ENCODE data around the gene DPP7.
"Not testable (repeated sequence)": the region's sequence is repeated elsewhere in the genome, so short reads cannot be mapped to it uniquely, and the experiment has no call there.

DPP7 gene

DNA sequence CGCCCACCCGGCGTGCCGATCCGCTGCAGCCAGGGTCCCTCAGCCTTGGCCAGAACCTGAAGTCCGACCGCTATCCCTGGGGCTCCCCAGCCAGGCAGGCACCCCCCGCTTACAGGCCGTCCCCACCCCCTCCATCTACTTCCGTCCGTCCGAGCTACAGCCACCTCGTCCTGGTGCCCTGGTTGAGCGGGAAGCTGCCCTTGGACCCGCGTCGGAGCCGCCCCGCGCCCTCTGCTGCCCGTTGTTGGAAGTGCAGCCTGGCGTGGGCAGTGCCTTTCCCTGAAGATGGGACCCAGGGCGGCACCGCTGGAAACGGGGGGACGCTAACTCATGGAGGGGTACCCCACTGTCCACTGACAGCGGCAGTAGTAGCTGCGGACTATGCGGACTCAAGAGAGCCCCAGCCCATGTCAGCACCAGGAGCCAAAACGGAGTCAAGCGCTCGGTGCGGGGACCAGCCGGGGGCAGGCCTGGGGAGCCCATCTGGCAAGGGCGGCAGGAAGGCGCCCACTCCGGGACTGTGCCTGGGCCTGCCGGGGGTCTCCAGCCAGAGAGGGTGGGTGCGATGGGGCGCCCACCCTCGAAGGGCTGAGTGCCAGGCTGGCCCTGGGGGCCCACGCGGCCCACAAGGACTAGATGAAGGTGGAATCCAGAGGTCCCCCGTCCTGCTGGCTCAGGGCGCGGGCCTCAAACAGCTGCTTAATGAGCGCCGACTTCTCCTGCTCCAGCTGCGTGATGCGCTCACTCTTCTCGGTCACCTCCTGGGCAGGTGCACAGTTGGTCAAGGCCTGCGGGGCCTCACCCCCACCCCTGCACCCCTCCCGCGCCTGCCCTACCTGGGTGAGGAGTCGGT lies 50.3 kb downstream of the DPP7 start:
- peaks cover 0 to 26% (median 4%) of the 10 kb centered on the region in 4 experiments for H3K36me3 ChIP-seq (ENCODE audit: control insufficient read depth in 4 of 4, insufficient read depth in 4 of 4, low read length in 3 of 4)
- ChIA-PET CTCF (interaction anchor here (1.0 to 8.9 kb wide), 13 partner anchors 6 to 278 kb away, joined by 3 to 76 read pairs (median 4); no protein-coding TSS in a partner anchor), POLR2A (interaction anchor here (0.6 to 0.8 kb wide), 2 partner anchors 29 to 98 kb away, joined by 3 read pairs; no protein-coding TSS in a partner anchor)
- no peaks in the 10 kb centered on the region for H3K9me3 ChIP-seq (ENCODE audit: control extremely low read depth in 1 of 5, control insufficient read depth in 4 of 5, insufficient read depth in 2 of 5, low read depth in 1 of 5, low read length in 4 of 5)
- WGBS (ENCODE audit: insufficient coverage) = 56% methylated on average over 51 of the region's 55 CpGs
- no peak overlapping the region for H3K27ac ChIP-seq (ENCODE audit: insufficient read depth in 1 of 2, low read depth in 1 of 2, low read length in 2 of 2, poor library complexity in 1 of 2, severe bottlenecking in 2 of 2)
- H3K27me3 ChIP-seq (replicated peaks in 2 of 5; ENCODE audit: control insufficient read depth in 4 of 5, insufficient read depth in 5 of 5, low read length in 4 of 5) = no peaks in the 10 kb centered on the region
- DNase-seq = peak; percentile 27 to 51 (median 38)
- no peak overlapping the region for H3K4me3 ChIP-seq (ENCODE audit: control insufficient read depth in 1 of 7, extremely low read depth in 1 of 7, insufficient read depth in 4 of 7, low read depth in 2 of 7, low read length in 6 of 7)
- peaks cover 0 to 22% (median 8%) of the 10 kb centered on the region in 4 experiments for H3K4me1 ChIP-seq (ENCODE audit: control extremely low read depth in 1 of 4, control insufficient read depth in 4 of 4, insufficient read depth in 4 of 4, low read length in 3 of 4)

DNA sequence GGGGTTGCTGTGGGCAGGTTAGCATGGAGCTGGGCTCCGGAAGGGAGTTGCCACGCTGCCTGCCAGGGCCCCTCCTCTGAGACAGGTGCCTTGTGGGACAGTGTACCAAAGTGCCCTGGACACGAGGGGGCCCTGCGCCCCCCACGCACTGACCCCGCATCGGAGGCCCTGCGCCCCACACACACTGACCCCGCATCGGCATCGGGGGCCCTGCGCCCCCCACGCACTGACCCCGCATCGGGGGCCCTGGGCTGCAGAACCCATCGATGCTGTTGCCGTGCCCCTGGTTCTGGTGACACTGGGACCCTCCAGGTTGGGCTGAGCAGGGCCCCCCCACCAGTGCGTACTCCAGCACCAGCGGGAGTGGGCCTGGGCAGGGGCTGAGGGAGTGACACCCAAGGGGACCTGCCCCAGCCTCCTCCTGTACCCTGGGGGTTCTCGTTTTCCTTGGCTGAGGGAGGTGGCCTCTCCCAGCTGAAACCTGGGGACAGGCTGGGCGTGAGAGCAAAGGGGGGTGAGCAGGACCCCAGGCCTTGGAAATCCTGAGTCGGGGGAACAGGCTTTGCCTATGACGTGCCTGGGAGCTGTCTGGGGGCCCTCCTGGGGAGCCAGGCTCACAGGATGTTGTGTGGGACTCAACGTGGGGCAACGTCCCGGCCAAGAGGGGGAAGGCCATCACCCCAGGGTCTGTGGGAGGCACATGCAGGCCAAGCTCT lies 51.1 kb downstream of the DPP7 start:
- DNase-seq = no peak
- WGBS (ENCODE audit: insufficient coverage) = 89% methylated on average over 25 of the region's 26 CpGs
- POLR2A ChIA-PET = interaction anchor here (0.8 kb wide), 1 partner anchor 28 kb away, joined by 3 read pairs; no protein-coding TSS in a partner anchor

DNA sequence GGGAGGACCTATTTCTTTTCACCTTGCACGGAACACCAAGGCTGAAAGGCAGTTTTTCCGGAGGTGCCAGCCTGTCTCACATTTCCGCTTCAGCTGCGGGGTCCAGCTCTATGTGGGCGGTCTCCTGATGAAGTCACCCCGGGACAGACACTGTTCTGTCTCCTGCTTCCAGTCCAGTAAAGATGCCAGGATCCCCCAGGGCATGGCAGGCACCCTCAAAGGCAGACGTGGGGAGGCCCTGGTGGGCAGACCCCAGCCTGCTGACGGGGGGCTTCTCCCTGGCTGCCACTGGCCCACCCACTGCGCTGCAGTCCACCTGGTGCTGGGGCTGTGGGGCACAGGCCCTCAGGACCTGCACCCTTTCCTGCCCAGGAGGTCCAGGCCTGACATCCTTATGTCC lies 51.7 kb downstream of the DPP7 start:
- H3K27me3 ChIP-seq (replicated peaks in 2 of 5; ENCODE audit: control insufficient read depth in 4 of 5, insufficient read depth in 5 of 5, low read length in 4 of 5); H3K4me3 ChIP-seq (ENCODE audit: control insufficient read depth in 1 of 7, extremely low read depth in 1 of 7, insufficient read depth in 4 of 7, low read depth in 2 of 7, low read length in 6 of 7); H3K27ac ChIP-seq (ENCODE audit: insufficient read depth in 1 of 2, low read depth in 1 of 2, low read length in 2 of 2, poor library complexity in 1 of 2, severe bottlenecking in 2 of 2); H3K9me3 ChIP-seq (ENCODE audit: control extremely low read depth in 1 of 5, control insufficient read depth in 4 of 5, insufficient read depth in 2 of 5, low read depth in 1 of 5, low read length in 4 of 5); POLR2A ChIA-PET; DNase-seq; CTCF ChIA-PET: not testable (repeated sequence)
- Histone ChIP-seq H3K36me3 (ENCODE audit: control insufficient read depth in 4 of 4, insufficient read depth in 4 of 4, low read length in 3 of 4) (peaks cover 0 to 26% (median 4%) of the 10 kb centered on the region in 4 experiments), H3K4me1 (ENCODE audit: control extremely low read depth in 1 of 4, control insufficient read depth in 4 of 4, insufficient read depth in 4 of 4, low read length in 3 of 4) (peaks cover 0 to 19% (median 8%) of the 10 kb centered on the region in 4 experiments)
- WGBS (ENCODE audit: insufficient coverage) = 100% methylated on average over 3 of the region's 9 CpGs

More for the DNA sequence above, 51.1 kb downstream of the DPP7 start:
- Histone ChIP-seq H3K9me3 (ENCODE audit: control extremely low read depth in 1 of 5, control insufficient read depth in 4 of 5, insufficient read depth in 2 of 5, low read depth in 1 of 5, low read length in 4 of 5) (no peaks in the 10 kb centered on the region), H3K36me3 (ENCODE audit: control insufficient read depth in 4 of 4, insufficient read depth in 4 of 4, low read length in 3 of 4) (peaks cover 0 to 26% (median 4%) of the 10 kb centered on the region in 4 experiments), H3K27me3 (replicated peaks in 2 of 5; ENCODE audit: control insufficient read depth in 4 of 5, insufficient read depth in 5 of 5, low read length in 4 of 5) (no peaks in the 10 kb centered on the region), H3K27ac (ENCODE audit: insufficient read depth in 1 of 2, low read depth in 1 of 2, low read length in 2 of 2, poor library complexity in 1 of 2, severe bottlenecking in 2 of 2) (no peak overlapping the region), H3K4me3 (ENCODE audit: control insufficient read depth in 1 of 7, extremely low read depth in 1 of 7, insufficient read depth in 4 of 7, low read depth in 2 of 7, low read length in 6 of 7) (no peak overlapping the region), H3K4me1 (ENCODE audit: control extremely low read depth in 1 of 4, control insufficient read depth in 4 of 4, insufficient read depth in 4 of 4, low read length in 3 of 4) (peaks cover 0 to 20% (median 8%) of the 10 kb centered on the region in 4 experiments)
- CTCF ChIA-PET = interaction anchor here (1.1 to 8.9 kb wide), 10 partner anchors 6 to 37 kb away, joined by 3 to 76 read pairs (median 4); no protein-coding TSS in a partner anchor

DNA sequence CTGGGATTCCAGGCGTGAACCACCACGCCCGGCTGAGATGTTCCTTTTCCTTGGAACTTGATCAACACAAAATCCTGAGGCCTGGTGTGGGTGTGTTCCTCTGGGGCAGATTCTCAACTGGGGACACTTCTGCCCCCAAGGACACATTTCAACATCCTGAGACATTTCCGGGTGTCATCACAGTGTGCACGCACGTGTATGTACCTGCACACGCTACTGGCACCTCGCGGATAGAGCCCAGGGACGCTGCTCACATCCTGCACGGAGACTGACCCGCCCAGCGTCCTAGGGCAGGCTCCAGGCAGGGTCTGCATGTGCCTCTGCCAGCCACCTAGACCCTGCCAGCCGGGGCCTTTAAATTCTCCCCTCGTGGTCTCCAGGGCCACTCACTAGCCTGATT lies 52.1 kb downstream of the DPP7 start:
- H3K27me3 ChIP-seq (replicated peaks in 2 of 5; ENCODE audit: control insufficient read depth in 4 of 5, insufficient read depth in 5 of 5, low read length in 4 of 5) = no peaks in the 10 kb centered on the region
- CTCF ChIA-PET = no interaction called here
- H3K9me3 ChIP-seq (ENCODE audit: control extremely low read depth in 1 of 5, control insufficient read depth in 4 of 5, insufficient read depth in 2 of 5, low read depth in 1 of 5, low read length in 4 of 5) = no peaks in the 10 kb centered on the region
- no peak overlapping the region for H3K4me3 ChIP-seq (ENCODE audit: control insufficient read depth in 1 of 7, extremely low read depth in 1 of 7, insufficient read depth in 4 of 7, low read depth in 2 of 7, low read length in 6 of 7)
- 94% methylated on average over 15 of the region's 15 CpGs for WGBS (ENCODE audit: insufficient coverage)
- H3K4me1 ChIP-seq (ENCODE audit: control extremely low read depth in 1 of 4, control insufficient read depth in 4 of 4, insufficient read depth in 4 of 4, low read length in 3 of 4) = peaks cover 0 to 21% (median 7%) of the 10 kb centered on the region in 4 experiments
- H3K36me3 ChIP-seq (ENCODE audit: control insufficient read depth in 4 of 4, insufficient read depth in 4 of 4, low read length in 3 of 4) = peaks cover 0 to 26% (median 4%) of the 10 kb centered on the region in 4 experiments
- DNase-seq = no peak
- no peak overlapping the region for H3K27ac ChIP-seq (ENCODE audit: insufficient read depth in 1 of 2, low read depth in 1 of 2, low read length in 2 of 2, poor library complexity in 1 of 2, severe bottlenecking in 2 of 2)
- POLR2A ChIA-PET = no interaction called here

Measured in common myeloid progenitor, CD34-positive (primary cell).